ENCODE results near the gene EDIL3.

Gene EDIL3

GRCh38 chr5:84384604-84385575 is at the start of gene EDIL3:
EDIL3 (minus strand) TSS chr5:84384880; CDS start chr5:84384374, 506 bp downstream.
- Histone ChIP-seq H3K27ac (ENCODE audit: low read length) (no peak within 1 kb of the TSS), H3K9me3 (ENCODE audit: insufficient read depth, low read length) (no peaks in the 10 kb centered on the region), H3K79me2 (ENCODE audit: low read length) (no peaks in the 10 kb centered on the region), H4K20me1 (ENCODE audit: insufficient read depth, low read length) (no peaks in the 10 kb centered on the region), H3K4me2 (ENCODE audit: low read length) (no peak within 1 kb of the TSS), H3K4me3 (ENCODE audit: low read length) (no peak within 1 kb of the TSS), H3K9ac (ENCODE audit: low read length) (no peak within 1 kb of the TSS), H3K27me3 (ENCODE audit: low read depth, low read length) (no peaks in the 10 kb centered on the region), H3K4me1 (ENCODE audit: low read length) (no peaks in the 10 kb centered on the region), H3K36me3 (replicated peaks; ENCODE audit: low read depth, low read length) (no peaks in the 10 kb centered on the region), H2AFZ (ENCODE audit: low read depth, low read length) (no peak within 1 kb of the TSS)
- no peak for TF ChIP-seq CTCF (IDR thresholded peaks at IDR 0.05; ENCODE audit: low read depth, low read length)
- no peak for TF ChIP-seq EZH2phosphoT487 (IDR thresholded peaks at IDR 0.05; ENCODE audit: low read depth)

GRCh38 chr5:84433461-84433860 is 48.8 kb upstream of the EDIL3 start:
- Histone ChIP-seq H3K27me3 (ENCODE audit: low read depth, low read length) (no peaks in the 10 kb centered on the region), H3K27ac (ENCODE audit: low read length) (no peak overlapping the region), H3K4me2 (ENCODE audit: low read length) (no peak overlapping the region), H3K79me2 (ENCODE audit: low read length) (no peaks in the 10 kb centered on the region), H3K9me3 (ENCODE audit: insufficient read depth, low read length) (no peaks in the 10 kb centered on the region), H3K4me3 (ENCODE audit: low read length) (no peak overlapping the region), H3K4me1 (ENCODE audit: low read length) (no peaks in the 10 kb centered on the region), H2AFZ (ENCODE audit: low read depth, low read length) (no peak overlapping the region), H4K20me1 (ENCODE audit: insufficient read depth, low read length) (no peaks in the 10 kb centered on the region), H3K9ac (ENCODE audit: low read length) (no peak overlapping the region), H3K36me3 (replicated peaks; ENCODE audit: low read depth, low read length) (no peaks in the 10 kb centered on the region)
- TF ChIP-seq CTCF (IDR thresholded peaks at IDR 0.05; ENCODE audit: low read depth, low read length) = no peak
- TF ChIP-seq EZH2phosphoT487 (IDR thresholded peaks at IDR 0.05; ENCODE audit: low read depth) = no peak

GRCh38 chr5:84430863-84431663 is 46.4 kb upstream of the EDIL3 start:
- H3K9ac ChIP-seq (ENCODE audit: low read length) = no peak overlapping the region
- no peak overlapping the region for H2AFZ ChIP-seq (ENCODE audit: low read depth, low read length)
- no peak overlapping the region for H3K4me3 ChIP-seq (ENCODE audit: low read length)
- no peaks in the 10 kb centered on the region for H3K79me2 ChIP-seq (ENCODE audit: low read length)
- H4K20me1 ChIP-seq (ENCODE audit: insufficient read depth, low read length) = no peaks in the 10 kb centered on the region
- no peaks in the 10 kb centered on the region for H3K9me3 ChIP-seq (ENCODE audit: insufficient read depth, low read length)
- no peak overlapping the region for H3K4me2 ChIP-seq (ENCODE audit: low read length)
- no peaks in the 10 kb centered on the region for H3K27me3 ChIP-seq (ENCODE audit: low read depth, low read length)
- H3K36me3 ChIP-seq (replicated peaks; ENCODE audit: low read depth, low read length) = no peaks in the 10 kb centered on the region
- H3K27ac ChIP-seq (ENCODE audit: low read length) = no peak overlapping the region
- TF ChIP-seq EZH2phosphoT487 (IDR thresholded peaks at IDR 0.05; ENCODE audit: low read depth) (no peak), CTCF (IDR thresholded peaks at IDR 0.05; ENCODE audit: low read depth, low read length) (no peak)
- no peaks in the 10 kb centered on the region for H3K4me1 ChIP-seq (ENCODE audit: low read length)

- Histone ChIP-seq H3K9ac (ENCODE audit: low read length) (no peak overlapping the region), H4K20me1 (ENCODE audit: insufficient read depth, low read length) (no peaks in the 10 kb centered on the region), H3K27me3 (ENCODE audit: low read depth, low read length) (no peaks in the 10 kb centered on the region), H3K4me2 (ENCODE audit: low read length) (no peak overlapping the region), H2AFZ (ENCODE audit: low read depth, low read length) (no peak overlapping the region), H3K27ac (ENCODE audit: low read length) (no peak overlapping the region), H3K4me3 (ENCODE audit: low read length) (no peak overlapping the region), H3K4me1 (ENCODE audit: low read length) (no peaks in the 10 kb centered on the region), H3K79me2 (ENCODE audit: low read length) (no peaks in the 10 kb centered on the region), H3K9me3 (ENCODE audit: insufficient read depth, low read length) (no peaks in the 10 kb centered on the region), H3K36me3 (replicated peaks; ENCODE audit: low read depth, low read length) (no peaks in the 10 kb centered on the region)
- TF ChIP-seq EZH2phosphoT487 (IDR thresholded peaks at IDR 0.05; ENCODE audit: low read depth) = no peak
- no peak for TF ChIP-seq CTCF (IDR thresholded peaks at IDR 0.05; ENCODE audit: low read depth, low read length)
Observed at GRCh38 chr5:84430079-84430478, 45.4 kb upstream of the EDIL3 start.
